ENCODE measurements around the gene RIC8A. TPM values are rescaled to one million over a fixed set of nuclear protein-coding genes. Genes with fewer than 3 reads are reported as not detected.

Gene RIC8A
- total and polyA plus RNA-seq, 2 of the 13 experiments (the other 11 are each of a cell fraction or from before 2014, with no cell fraction given): 62.1 to 63.8 TPM

- TF ChIP-seq, protein P1, sequence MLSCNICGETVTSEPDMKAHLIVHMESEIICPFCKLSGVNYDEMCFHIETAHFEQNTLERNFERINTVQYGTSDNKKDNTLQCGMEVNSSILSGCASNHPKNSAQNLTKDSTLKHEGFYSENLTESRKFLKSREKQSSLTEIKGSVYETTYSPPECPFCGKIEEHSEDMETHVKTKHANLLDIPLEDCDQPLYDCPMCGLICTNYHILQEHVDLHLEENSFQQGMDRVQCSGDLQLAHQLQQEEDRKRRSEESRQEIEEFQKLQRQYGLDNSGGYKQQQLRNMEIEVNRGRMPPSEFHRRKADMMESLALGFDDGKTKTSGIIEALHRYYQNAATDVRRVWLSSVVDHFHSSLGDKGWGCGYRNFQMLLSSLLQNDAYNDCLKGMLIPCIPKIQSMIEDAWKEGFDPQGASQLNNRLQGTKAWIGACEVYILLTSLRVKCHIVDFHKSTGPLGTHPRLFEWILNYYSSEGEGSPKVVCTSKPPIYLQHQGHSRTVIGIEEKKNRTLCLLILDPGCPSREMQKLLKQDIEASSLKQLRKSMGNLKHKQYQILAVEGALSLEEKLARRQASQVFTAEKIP (CRISPR knock-in tag; IDR thresholded peaks at IDR 0.05; ENCODE audit: borderline replicate concordance): no peak
- TF ChIP-seq, protein P2, sequence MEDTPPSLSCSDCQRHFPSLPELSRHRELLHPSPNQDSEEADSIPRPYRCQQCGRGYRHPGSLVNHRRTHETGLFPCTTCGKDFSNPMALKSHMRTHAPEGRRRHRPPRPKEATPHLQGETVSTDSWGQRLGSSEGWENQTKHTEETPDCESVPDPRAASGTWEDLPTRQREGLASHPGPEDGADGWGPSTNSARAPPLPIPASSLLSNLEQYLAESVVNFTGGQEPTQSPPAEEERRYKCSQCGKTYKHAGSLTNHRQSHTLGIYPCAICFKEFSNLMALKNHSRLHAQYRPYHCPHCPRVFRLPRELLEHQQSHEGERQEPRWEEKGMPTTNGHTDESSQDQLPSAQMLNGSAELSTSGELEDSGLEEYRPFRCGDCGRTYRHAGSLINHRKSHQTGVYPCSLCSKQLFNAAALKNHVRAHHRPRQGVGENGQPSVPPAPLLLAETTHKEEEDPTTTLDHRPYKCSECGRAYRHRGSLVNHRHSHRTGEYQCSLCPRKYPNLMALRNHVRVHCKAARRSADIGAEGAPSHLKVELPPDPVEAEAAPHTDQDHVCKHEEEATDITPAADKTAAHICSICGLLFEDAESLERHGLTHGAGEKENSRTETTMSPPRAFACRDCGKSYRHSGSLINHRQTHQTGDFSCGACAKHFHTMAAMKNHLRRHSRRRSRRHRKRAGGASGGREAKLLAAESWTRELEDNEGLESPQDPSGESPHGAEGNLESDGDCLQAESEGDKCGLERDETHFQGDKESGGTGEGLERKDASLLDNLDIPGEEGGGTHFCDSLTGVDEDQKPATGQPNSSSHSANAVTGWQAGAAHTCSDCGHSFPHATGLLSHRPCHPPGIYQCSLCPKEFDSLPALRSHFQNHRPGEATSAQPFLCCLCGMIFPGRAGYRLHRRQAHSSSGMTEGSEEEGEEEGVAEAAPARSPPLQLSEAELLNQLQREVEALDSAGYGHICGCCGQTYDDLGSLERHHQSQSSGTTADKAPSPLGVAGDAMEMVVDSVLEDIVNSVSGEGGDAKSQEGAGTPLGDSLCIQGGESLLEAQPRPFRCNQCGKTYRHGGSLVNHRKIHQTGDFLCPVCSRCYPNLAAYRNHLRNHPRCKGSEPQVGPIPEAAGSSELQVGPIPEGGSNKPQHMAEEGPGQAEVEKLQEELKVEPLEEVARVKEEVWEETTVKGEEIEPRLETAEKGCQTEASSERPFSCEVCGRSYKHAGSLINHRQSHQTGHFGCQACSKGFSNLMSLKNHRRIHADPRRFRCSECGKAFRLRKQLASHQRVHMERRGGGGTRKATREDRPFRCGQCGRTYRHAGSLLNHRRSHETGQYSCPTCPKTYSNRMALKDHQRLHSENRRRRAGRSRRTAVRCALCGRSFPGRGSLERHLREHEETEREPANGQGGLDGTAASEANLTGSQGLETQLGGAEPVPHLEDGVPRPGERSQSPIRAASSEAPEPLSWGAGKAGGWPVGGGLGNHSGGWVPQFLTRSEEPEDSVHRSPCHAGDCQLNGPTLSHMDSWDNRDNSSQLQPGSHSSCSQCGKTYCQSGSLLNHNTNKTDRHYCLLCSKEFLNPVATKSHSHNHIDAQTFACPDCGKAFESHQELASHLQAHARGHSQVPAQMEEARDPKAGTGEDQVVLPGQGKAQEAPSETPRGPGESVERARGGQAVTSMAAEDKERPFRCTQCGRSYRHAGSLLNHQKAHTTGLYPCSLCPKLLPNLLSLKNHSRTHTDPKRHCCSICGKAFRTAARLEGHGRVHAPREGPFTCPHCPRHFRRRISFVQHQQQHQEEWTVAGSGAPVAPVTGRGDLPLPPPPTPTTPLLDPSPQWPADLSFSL (CRISPR knock-in tag; IDR thresholded peaks at IDR 0.05): no peak
- TF ChIP-seq STAG1 (CRISPR knock-in tag; IDR thresholded peaks at IDR 0.05) (no peak), ZNF879 (CRISPR knock-in tag; IDR thresholded peaks at IDR 0.05) (no peak), NCOA1 (CRISPR knock-in tag; IDR thresholded peaks at IDR 0.05) (no peak; the same call in 1 of the 2 replicates)
- TF ChIP-seq, protein P3, sequence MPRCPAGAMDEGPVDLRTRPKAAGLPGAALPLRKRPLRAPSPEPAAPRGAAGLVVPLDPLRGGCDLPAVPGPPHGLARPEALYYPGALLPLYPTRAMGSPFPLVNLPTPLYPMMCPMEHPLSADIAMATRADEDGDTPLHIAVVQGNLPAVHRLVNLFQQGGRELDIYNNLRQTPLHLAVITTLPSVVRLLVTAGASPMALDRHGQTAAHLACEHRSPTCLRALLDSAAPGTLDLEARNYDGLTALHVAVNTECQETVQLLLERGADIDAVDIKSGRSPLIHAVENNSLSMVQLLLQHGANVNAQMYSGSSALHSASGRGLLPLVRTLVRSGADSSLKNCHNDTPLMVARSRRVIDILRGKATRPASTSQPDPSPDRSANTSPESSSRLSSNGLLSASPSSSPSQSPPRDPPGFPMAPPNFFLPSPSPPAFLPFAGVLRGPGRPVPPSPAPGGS (CRISPR knock-in tag; IDR thresholded peaks at IDR 0.05): peak; percentile 8; the same call in 1 of the 2 replicates
Observed at GRCh38 chr11:207863-208180, 314 bp downstream of the RIC8A start (continued).
